Measurements from ENCODE around the gene SF3A2.

The SF3A2 gene

GRCh38 chr19:2240881-2241760, 4.5 kb downstream of the SF3A2 start:
- DNase-seq (ENCODE audit: low read depth) = peak; percentile 39

GRCh38 chr19:2242092-2242537, 5.5 kb downstream of the SF3A2 start:
- DNase-seq (ENCODE audit: low read depth) = no peak

- no peak for DNase-seq (ENCODE audit: low read depth)
Measured at GRCh38 chr19:2242816-2243215, 6.2 kb downstream of the SF3A2 start.

GRCh38 chr19:2243274-2244124, 6.9 kb downstream of the SF3A2 start:
- no peak for DNase-seq (ENCODE audit: low read depth)

- no peak for DNase-seq (ENCODE audit: low read depth)
Measured at GRCh38 chr19:2244125-2244411, 7.4 kb downstream of the SF3A2 start.

GRCh38 chr19:2244486-2244885, 7.9 kb downstream of the SF3A2 start:
- DNase-seq (ENCODE audit: low read depth) = no peak

GRCh38 chr19:2245273-2245672, 8.6 kb downstream of the SF3A2 start:
- DNase-seq (ENCODE audit: low read depth) = no peak

- no peak for DNase-seq (ENCODE audit: low read depth)
Measured at GRCh38 chr19:2246014-2246620, 9.5 kb downstream of the SF3A2 start.

GRCh38 chr19:2246801-2247361, 10.3 kb downstream of the SF3A2 start:
- no peak for DNase-seq (ENCODE audit: low read depth)

GRCh38 chr19:2247433-2248101, 10.9 kb downstream of the SF3A2 start:
- DNase-seq (ENCODE audit: low read depth) = no peak

- no peak for DNase-seq (ENCODE audit: low read depth)
Measured at GRCh38 chr19:2248136-2249009, 11.7 kb downstream of the SF3A2 start.

- no peak for DNase-seq (ENCODE audit: low read depth)
Measured at GRCh38 chr19:2249010-2249866, 12.6 kb downstream of the SF3A2 start, which contains the start of gene AMH. AMH (plus strand) TSS chr19:2249323; CDS start chr19:2249333, 10 bp downstream.

- no peak for DNase-seq (ENCODE audit: low read depth)
Measured at GRCh38 chr19:2249880-2250765, 13.5 kb downstream of the SF3A2 start.

- DNase-seq (ENCODE audit: low read depth) = no peak
Measured at GRCh38 chr19:2250766-2251105, 14.1 kb downstream of the SF3A2 start.

- no peak for DNase-seq (ENCODE audit: low read depth)
Measured at GRCh38 chr19:2251106-2252054, 14.8 kb downstream of the SF3A2 start.

- DNase-seq (ENCODE audit: low read depth) = no peak
Measured at GRCh38 chr19:2252055-2252796, 15.6 kb downstream of the SF3A2 start.

GRCh38 chr19:2252797-2253105, 16.1 kb downstream of the SF3A2 start:
- DNase-seq (ENCODE audit: low read depth) = no peak

Measured in amniotic epithelial cell (primary cell).